NOMO-1 treated with dmso at 0.1 percent for 144 hours (cell line): ENCODE results near the gene ZDHHC24.

Experiments used
- DNase-seq: peaks from one replicate; lab custom pipeline; 2025; ENCODE audit not compliant: unreplicated experiment; lab: John Stamatoyannopoulos, UW

Gene ZDHHC24

DNA sequence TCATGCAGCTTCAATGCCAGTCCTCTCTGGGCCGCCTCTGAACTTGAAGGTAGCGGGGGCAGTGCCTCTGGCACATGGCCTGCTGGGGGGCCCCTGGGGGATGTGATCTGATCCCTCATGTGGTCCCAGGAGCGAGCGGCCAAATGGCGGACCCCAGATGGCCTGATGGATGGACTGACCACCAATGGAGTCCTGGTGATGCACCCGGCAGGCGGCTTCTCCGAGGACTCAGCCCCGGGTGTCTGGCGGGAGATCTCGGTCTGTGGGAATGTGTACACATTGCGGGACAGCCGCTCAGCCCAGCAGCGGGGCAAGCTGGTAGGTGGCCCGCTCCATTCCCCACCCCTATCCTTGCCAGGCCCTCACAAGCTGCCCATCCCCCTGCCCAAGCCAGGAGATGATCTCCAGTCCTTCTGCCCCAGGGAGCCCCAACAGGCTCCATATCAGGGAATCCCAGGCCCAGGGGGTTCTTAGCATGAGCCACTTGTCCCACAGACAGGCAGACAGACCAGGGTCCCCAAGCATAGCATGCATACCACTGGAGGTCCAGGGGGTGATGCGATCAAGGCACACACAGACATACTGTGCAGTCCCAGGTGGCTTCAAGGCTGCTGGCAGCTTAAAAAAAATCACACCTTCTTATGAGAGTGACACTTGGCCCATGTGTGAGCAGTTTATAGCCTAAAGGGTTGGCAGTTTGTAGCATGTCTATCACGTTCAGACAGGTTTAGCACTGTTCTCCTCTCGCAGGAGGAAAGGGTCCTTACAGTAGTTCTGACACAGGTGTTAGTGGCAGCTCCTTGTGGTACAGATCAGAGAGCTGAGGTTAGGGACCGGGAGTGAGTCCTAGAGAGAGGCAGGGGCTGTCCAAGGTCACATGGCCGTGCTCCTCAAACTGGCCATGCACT, 72.0 kb downstream of the ZDHHC24 start:
- DNase-seq, result no peak

DNA sequence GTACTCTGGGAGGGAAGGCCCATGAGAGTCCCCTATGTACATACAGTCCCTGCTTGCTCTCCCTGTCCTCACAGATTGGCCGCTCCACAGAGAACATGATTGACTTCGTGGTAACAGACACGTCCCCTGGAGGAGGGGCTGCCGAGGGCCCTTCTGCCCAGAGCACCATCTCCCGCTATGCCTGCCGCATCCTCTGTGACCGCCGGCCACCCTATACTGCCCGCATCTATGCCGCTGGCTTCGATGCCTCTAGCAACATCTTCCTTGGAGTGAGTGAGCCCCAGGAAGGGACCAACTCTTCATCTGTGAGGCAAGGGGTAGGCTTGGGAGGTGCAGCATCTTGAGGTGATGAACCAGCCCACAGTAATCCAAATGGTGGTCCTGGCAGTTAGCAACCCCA, 72.7 kb downstream of the ZDHHC24 start:
- no peak for DNase-seq

DNA sequence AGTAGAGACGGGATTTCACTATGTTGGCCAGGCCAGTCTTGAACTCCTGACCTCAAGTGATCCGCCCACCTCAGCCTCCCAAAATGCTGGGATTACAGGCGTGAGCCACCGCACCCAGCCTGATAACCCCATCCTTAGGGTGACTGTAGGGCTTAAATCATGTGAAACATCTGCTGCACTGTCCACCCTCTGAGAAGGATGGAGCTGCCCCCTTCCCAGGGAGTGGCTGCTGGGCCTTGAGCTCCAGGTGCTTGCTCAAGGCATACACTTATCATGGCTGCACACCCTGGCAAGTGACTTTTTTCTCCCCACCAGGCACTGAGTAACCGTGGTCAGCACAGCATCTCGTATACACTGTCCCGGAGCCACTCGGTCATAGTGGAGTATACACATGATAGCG, 73.8 kb downstream of the ZDHHC24 start:
- no peak for DNase-seq

DNA sequence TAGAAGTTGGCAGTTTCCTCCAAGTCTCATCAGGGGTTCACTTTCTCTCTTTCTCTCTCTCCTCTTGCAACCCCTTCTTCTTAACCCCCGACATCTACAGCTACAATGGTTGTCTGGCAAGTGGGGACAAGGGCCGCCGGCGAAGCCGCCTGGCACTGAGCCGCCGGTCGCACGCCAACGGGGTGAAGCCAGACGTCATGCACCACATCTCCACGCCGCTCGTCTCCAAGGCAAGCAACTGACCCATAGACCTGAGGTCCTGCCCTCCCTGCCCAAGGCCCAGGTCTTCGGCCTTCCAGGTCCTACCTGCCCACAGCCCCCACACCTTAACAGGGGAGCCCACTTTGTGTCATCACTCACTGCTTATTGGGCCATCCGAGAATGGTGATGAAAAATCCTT, 74.7 kb downstream of the ZDHHC24 start:
- DNase-seq, result no peak
